A673 (cell line): ENCODE data around the gene IFRD2. TPM values are rescaled to one million over a fixed set of nuclear protein-coding genes. Genes with fewer than 3 reads are reported as not detected.

Source experiments
- BruUV-seq: library from RNA; stranded (reverse); fragments of 400-500 nt; replicated peaks from 2 replicates; lab custom pipeline; 2021; lab: Mats Ljungman, UMichigan
- CTCF ChIA-PET: fragments of 300-600 bp; sonication (Branson Sonifier 250); formaldehyde crosslinking; loops from one replicate; lab custom pipeline; 2022; ENCODE audit warnings: antibody characterized with exemption; lab: Charles Lee
- POLR2A ChIA-PET: fragments of 300-600 bp; sonication (Branson Sonifier 250); formaldehyde crosslinking; loops from one replicate; lab custom pipeline; 2022; ENCODE audit warnings: antibody characterized with exemption; ENCODE audit not compliant: low non-redundant PET; lab: Charles Lee
- DNase-seq: peaks from one replicate; pipeline ENCODE4 v3.0.0-alpha.2; 2015; ENCODE audit warnings: low spot score
- H3K27ac ChIP-seq: fragments of 200-600 bp; sonication (generic); 2 replicates; pipeline ENCODE4 v1.5.1; 2016; ENCODE audit warnings: mixed run types, low read depth, mild to moderate bottlenecking, mixed read lengths, antibody characterized with exemption, low read length; ENCODE audit not compliant: poor library complexity, severe bottlenecking
- H3K27me3 ChIP-seq: fragments of 200-600 bp; sonication (generic); replicated peaks from 2 replicates; pipeline ENCODE4 v1.6.1; 2017; ENCODE audit warnings: mixed run types, low read depth, mild to moderate bottlenecking, mixed read lengths, antibody characterized with exemption, low read length; ENCODE audit not compliant: insufficient read depth, poor library complexity
- H3K36me3 ChIP-seq: fragments of 200-600 bp; sonication (generic); 2 replicates; pipeline ENCODE4 v1.6.1; 2016; ENCODE audit warnings: mixed run types, mild to moderate bottlenecking, mixed read lengths, antibody characterized with exemption, low read length; ENCODE audit not compliant: insufficient read depth, poor library complexity, severe bottlenecking
- H3K4me1 ChIP-seq: fragments of 200-600 bp; sonication (generic); 2 replicates; pipeline ENCODE4 v1.6.1; 2017; ENCODE audit warnings: mixed run types, mild to moderate bottlenecking, mixed read lengths, antibody characterized with exemption, low read length; ENCODE audit not compliant: insufficient read depth, poor library complexity, severe bottlenecking
- H3K4me3 ChIP-seq: fragments of 200-600 bp; sonication (generic); 2 replicates; pipeline ENCODE4 v1.5.1; 2016; ENCODE audit warnings: low read depth, mixed run types, mild to moderate bottlenecking, mixed read lengths, low read length; ENCODE audit not compliant: poor library complexity, severe bottlenecking
- H3K9me3 ChIP-seq: fragments of 200-600 bp; sonication (generic); 2 replicates; pipeline ENCODE4 v1.6.1; 2016; ENCODE audit warnings: mixed run types, low read depth, mild to moderate bottlenecking, mixed read lengths, antibody characterized with exemption, low read length; ENCODE audit not compliant: poor library complexity, severe bottlenecking
- EZH2 ChIP-seq: fragments of 200-600 bp; sonication (generic); IDR thresholded peaks from 2 replicates; pipeline ENCODE4 v1.6.1; 2017; ENCODE audit warnings: borderline replicate concordance, low read depth, mild to moderate bottlenecking, mixed read lengths, antibody characterized with exemption, low read length; ENCODE audit not compliant: poor library complexity, severe bottlenecking
- intact Hi-C: fragments of 100-400 bp; cut with micrococcal nuclease; formaldehyde crosslinking; loops from one replicate; pipeline ENCODE4 v1.10.0; 2022; ENCODE audit not compliant: unreplicated experiment
- total RNA-seq: library from RNA; stranded (reverse); gene quantifications from 2 replicates; pipeline ENCODE4 v1.2.3, GENCODE V29; 2021
- TF ChIP-seq, protein P1 (sequence below): fragments of 300-800, 200-600 bp; sonication (generic); conservative IDR thresholded peaks from 2 replicates; pipeline ENCODE4 v1.5.1; 2017; ENCODE audit warnings: low read depth, mild to moderate bottlenecking, antibody characterized with exemption, low read length, moderate library complexity, mixed read lengths

The IFRD2 gene
- total RNA-seq, 1 experiment from 2014 or later = 77.4 TPM

- CTCF ChIA-PET = interaction anchor here (0.6 kb wide), 1 partner anchor 83 kb away, joined by 9 read pairs; no protein-coding TSS in a partner anchor
- no TSS peak for BruUV-seq
- Histone ChIP-seq H3K27me3 (no peaks in the 10 kb centered on the region), H3K27ac (peak overlapping the region; percentile 77), H3K4me1 (peaks cover 14% of the 10 kb centered on the region), H3K9me3 (no peaks in the 10 kb centered on the region), H3K36me3 (no peaks in the 10 kb centered on the region), H3K4me3 (peak overlapping the region; percentile 76)
- peak; percentile 30 for DNase-seq
- no peak for TF ChIP-seq EZH2
- TF ChIP-seq, protein P1, sequence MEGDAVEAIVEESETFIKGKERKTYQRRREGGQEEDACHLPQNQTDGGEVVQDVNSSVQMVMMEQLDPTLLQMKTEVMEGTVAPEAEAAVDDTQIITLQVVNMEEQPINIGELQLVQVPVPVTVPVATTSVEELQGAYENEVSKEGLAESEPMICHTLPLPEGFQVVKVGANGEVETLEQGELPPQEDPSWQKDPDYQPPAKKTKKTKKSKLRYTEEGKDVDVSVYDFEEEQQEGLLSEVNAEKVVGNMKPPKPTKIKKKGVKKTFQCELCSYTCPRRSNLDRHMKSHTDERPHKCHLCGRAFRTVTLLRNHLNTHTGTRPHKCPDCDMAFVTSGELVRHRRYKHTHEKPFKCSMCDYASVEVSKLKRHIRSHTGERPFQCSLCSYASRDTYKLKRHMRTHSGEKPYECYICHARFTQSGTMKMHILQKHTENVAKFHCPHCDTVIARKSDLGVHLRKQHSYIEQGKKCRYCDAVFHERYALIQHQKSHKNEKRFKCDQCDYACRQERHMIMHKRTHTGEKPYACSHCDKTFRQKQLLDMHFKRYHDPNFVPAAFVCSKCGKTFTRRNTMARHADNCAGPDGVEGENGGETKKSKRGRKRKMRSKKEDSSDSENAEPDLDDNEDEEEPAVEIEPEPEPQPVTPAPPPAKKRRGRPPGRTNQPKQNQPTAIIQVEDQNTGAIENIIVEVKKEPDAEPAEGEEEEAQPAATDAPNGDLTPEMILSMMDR = no peak
- intact Hi-C loops = no loop called here
- POLR2A ChIA-PET = no interaction called here
These were observed 53.6 kb downstream of the IFRD2 start for GRCh38 chr3:50238549-50239026.

GRCh38 chr3:50237754-50238548 lies 54.3 kb downstream of the IFRD2 start:
- POLR2A ChIA-PET = no interaction called here
- intact Hi-C loops = no loop called here
- TF ChIP-seq, protein P1 = no peak
- TF ChIP-seq EZH2 = no peak

More at GRCh38 chr3:50237754-50238548, 54.3 kb downstream of the IFRD2 start:
- peak; percentile 83 for DNase-seq
- H3K36me3 ChIP-seq = no peaks in the 10 kb centered on the region
- peak overlapping the region; percentile 77 for H3K27ac ChIP-seq
- BruUV-seq = no TSS peak
- CTCF ChIA-PET = interaction anchor here (0.6 kb wide), 2 partner anchors 83 to 108 kb away, joined by 5 to 9 read pairs; partner anchors contain the start of gene ZMYND10
- H3K9me3 ChIP-seq = no peaks in the 10 kb centered on the region
- H3K27me3 ChIP-seq = no peaks in the 10 kb centered on the region
- peak overlapping the region; percentile 76 for H3K4me3 ChIP-seq
- H3K4me1 ChIP-seq = peaks cover 14% of the 10 kb centered on the region

Other genes with a start within 250 kb of the IFRD2 start
- 80.6 and 89.7 TPM in 2 replicates for gene RBM5, start 203.5 kb downstream of the IFRD2 start, total RNA-seq
- gene SEMA3F, start 137.1 kb downstream of the IFRD2 start, total RNA-seq = 3.9 and 7.8 TPM in 2 replicates
- gene GNAT1, start 100.8 kb downstream of the IFRD2 start, total RNA-seq = not detected in 2 replicates
- gene SLC38A3, start 87.2 kb downstream of the IFRD2 start, total RNA-seq = 0.31 TPM in 1 of 2 replicates, not detected in the other
- gene GNAI2, start 56.2 kb downstream of the IFRD2 start, total RNA-seq = 115 and 124 TPM in 2 replicates
- 0.43 and 2.0 TPM in 2 replicates for gene SEMA3B, start 23.3 kb downstream of the IFRD2 start, total RNA-seq
- not detected in 2 replicates for gene LSMEM2, start 13.3 kb downstream of the IFRD2 start, total RNA-seq
- 3.0 and 3.7 TPM in 2 replicates for gene HYAL3, start 7.0 kb upstream of the IFRD2 start, total RNA-seq
- gene NAA80, start 7.0 kb upstream of the IFRD2 start, total RNA-seq = 5.3 and 7.0 TPM in 2 replicates
- gene HYAL1, start 11.1 kb upstream of the IFRD2 start, total RNA-seq = 0.37 TPM in 1 of 2 replicates, not detected in the other
- gene HYAL2, start 30.3 kb upstream of the IFRD2 start, total RNA-seq = 17.7 and 18.1 TPM in 2 replicates
- gene TUSC2, start 35.8 kb upstream of the IFRD2 start, total RNA-seq = 14.6 and 15.2 TPM in 2 replicates
- 10.2 and 14.4 TPM in 2 replicates for gene RASSF1, start 48.4 kb upstream of the IFRD2 start, total RNA-seq
- 0.67 and 1.0 TPM in 2 replicates for gene ZMYND10, start 53.3 kb upstream of the IFRD2 start, total RNA-seq
- gene NPRL2, start 58.3 kb upstream of the IFRD2 start, total RNA-seq = 15.2 and 16.0 TPM in 2 replicates
- gene CYB561D2, start 58.4 kb upstream of the IFRD2 start, total RNA-seq = 7.9 and 8.2 TPM in 2 replicates
- 17.3 and 19.4 TPM in 2 replicates for gene TMEM115, start 67.1 kb upstream of the IFRD2 start, total RNA-seq
- 0.17 and 0.68 TPM in 2 replicates for gene CACNA2D2, start 211.2 kb upstream of the IFRD2 start, total RNA-seq